IMR-90 (cell line): ENCODE measurements around the gene ZDHHC14.

Experiments
- MXI1 ChIP-seq: IDR thresholded peaks from 2 replicates; pipeline ENCODE4 v1.6.1; 2012; ENCODE audit warnings: low read depth, mild to moderate bottlenecking, low read length, moderate library complexity, borderline replicate concordance
- NFE2L2 ChIP-seq: fragments of 150-350 bp; IDR thresholded peaks from 2 replicates; pipeline ENCODE4 v1.6.1; 2016; ENCODE audit warnings: low read depth, mild to moderate bottlenecking, low read length
- POLR2A ChIP-seq: IDR thresholded peaks from 2 replicates; pipeline ENCODE4 v1.6.1; 2012; ENCODE audit warnings: mild to moderate bottlenecking, low read depth, low read length
- RAD21 ChIP-seq: IDR thresholded peaks from 2 replicates; pipeline ENCODE4 v1.6.1; 2012; ENCODE audit warnings: low read length, improper control_type of control experiment
- SMC3 ChIP-seq: fragments of 150-350 bp; IDR thresholded peaks from 2 replicates; pipeline ENCODE4 v1.6.1; 2016; ENCODE audit warnings: low read depth, mild to moderate bottlenecking, antibody characterized with exemption, low read length, moderate library complexity
- TF ChIP-seq, protein P1 (sequence below): conservative IDR thresholded peaks from 2 replicates; pipeline ENCODE4 v1.5.1; 2012; ENCODE audit warnings: mild to moderate bottlenecking, low read depth, low read length, improper control_type of control experiment
- TF ChIP-seq, protein P2 (sequence below): fragments of 150-350 bp; IDR thresholded peaks from 2 replicates; pipeline ENCODE4 v1.6.1; 2017; ENCODE audit warnings: mild to moderate bottlenecking, antibody characterized with exemption, low read length, low read depth

DNA sequence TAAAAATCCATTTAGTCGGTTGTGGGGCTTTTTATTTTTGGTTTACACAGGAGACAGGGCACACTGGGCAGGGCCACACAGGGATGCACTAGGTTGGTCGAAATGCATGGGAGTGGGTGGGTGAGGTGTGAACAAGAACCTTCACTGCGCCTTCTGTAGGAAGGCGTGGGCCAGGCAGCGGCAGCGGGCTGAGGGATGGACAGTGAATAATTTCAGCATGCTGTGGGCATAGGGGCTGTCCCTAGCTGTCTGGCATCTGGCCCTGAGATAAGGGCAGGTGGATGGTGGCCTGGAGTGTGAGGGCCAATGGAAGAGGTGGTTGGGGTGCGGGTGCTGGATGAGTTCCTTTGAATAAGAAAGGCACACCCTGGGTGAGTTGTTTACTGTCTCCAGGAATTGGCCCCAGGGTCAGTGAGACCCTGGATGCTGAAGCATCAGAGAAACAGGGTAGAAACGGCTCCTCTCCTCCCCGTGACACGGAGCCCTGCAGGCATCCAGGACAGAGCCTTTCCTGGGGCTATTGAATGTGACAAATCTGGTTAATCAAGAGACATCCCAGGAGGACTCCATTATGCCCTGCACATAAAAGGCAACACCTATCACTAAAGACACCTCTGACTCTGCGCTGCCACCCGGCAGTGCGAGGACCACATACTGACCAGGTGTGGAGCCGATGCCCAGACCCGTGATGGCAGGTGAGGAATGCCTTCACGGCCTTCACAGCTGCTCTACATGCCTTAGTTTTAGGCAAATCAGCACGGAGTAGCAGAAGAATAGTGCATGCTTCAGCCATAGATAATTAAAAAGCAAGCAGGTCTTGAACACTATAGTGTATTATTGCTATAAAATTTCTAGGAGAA lies 319.0 kb downstream of the ZDHHC14 start:
- no peak for TF ChIP-seq POLR2A
- no peak for TF ChIP-seq RAD21
- TF ChIP-seq, protein P1, sequence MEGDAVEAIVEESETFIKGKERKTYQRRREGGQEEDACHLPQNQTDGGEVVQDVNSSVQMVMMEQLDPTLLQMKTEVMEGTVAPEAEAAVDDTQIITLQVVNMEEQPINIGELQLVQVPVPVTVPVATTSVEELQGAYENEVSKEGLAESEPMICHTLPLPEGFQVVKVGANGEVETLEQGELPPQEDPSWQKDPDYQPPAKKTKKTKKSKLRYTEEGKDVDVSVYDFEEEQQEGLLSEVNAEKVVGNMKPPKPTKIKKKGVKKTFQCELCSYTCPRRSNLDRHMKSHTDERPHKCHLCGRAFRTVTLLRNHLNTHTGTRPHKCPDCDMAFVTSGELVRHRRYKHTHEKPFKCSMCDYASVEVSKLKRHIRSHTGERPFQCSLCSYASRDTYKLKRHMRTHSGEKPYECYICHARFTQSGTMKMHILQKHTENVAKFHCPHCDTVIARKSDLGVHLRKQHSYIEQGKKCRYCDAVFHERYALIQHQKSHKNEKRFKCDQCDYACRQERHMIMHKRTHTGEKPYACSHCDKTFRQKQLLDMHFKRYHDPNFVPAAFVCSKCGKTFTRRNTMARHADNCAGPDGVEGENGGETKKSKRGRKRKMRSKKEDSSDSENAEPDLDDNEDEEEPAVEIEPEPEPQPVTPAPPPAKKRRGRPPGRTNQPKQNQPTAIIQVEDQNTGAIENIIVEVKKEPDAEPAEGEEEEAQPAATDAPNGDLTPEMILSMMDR: no peak
- no peak for TF ChIP-seq NFE2L2
- TF ChIP-seq MXI1: no peak
- no peak for TF ChIP-seq SMC3
- TF ChIP-seq, protein P2, sequence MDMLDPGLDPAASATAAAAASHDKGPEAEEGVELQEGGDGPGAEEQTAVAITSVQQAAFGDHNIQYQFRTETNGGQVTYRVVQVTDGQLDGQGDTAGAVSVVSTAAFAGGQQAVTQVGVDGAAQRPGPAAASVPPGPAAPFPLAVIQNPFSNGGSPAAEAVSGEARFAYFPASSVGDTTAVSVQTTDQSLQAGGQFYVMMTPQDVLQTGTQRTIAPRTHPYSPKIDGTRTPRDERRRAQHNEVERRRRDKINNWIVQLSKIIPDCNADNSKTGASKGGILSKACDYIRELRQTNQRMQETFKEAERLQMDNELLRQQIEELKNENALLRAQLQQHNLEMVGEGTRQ: no peak
